Stimulated activated naive CD4-positive, alpha-beta T cell (primary cell): ENCODE results near the gene PDE1A.
"Not testable (repeated sequence)": the region's sequence is repeated elsewhere in the genome, so short reads cannot be mapped to it uniquely, and the experiment has no call there.

Experiments used
- DNase-seq, 6 experiments: peaks; one replicate each; lab custom pipeline; 2025; lab: John Stamatoyannopoulos, UW

Gene PDE1A

GRCh38 chr2:182406221-182406620, 20.6 kb downstream of the PDE1A start:
- DNase-seq, result no peak

GRCh38 chr2:182404975-182405561, 21.8 kb downstream of the PDE1A start:
- DNase-seq, result no peak

GRCh38 chr2:182404092-182404491, 22.7 kb downstream of the PDE1A start:
- no peak for DNase-seq

- DNase-seq, result no peak
Observed at GRCh38 chr2:182393270-182393760, 33.5 kb downstream of the PDE1A start.

GRCh38 chr2:182391443-182391842, 35.4 kb downstream of the PDE1A start:
- no peak for DNase-seq

- DNase-seq, result not testable (repeated sequence)
Observed at GRCh38 chr2:182386267-182386880, 40.5 kb downstream of the PDE1A start.

GRCh38 chr2:182384860-182385259, 42.0 kb downstream of the PDE1A start:
- DNase-seq, result no peak

- DNase-seq, result no peak
Observed at GRCh38 chr2:182381225-182381624, 45.6 kb downstream of the PDE1A start.

GRCh38 chr2:182379241-182379640, 47.6 kb downstream of the PDE1A start:
- DNase-seq, result no peak

- no peak for DNase-seq
Observed at GRCh38 chr2:182378759-182379158, 48.1 kb downstream of the PDE1A start.

- no peak for DNase-seq
Observed at GRCh38 chr2:182377467-182377866, 49.4 kb downstream of the PDE1A start.

- no peak for DNase-seq
Observed at GRCh38 chr2:182375862-182376261, 51.0 kb downstream of the PDE1A start.

GRCh38 chr2:182372661-182373060, 54.2 kb downstream of the PDE1A start:
- no peak for DNase-seq

GRCh38 chr2:182368996-182369395, 57.8 kb downstream of the PDE1A start:
- DNase-seq, result no peak

- no peak for DNase-seq
Observed at GRCh38 chr2:182368446-182368845, 58.4 kb downstream of the PDE1A start.

- no peak for DNase-seq
Observed at GRCh38 chr2:182367401-182367800, 59.4 kb downstream of the PDE1A start.

- no peak for DNase-seq
Observed at GRCh38 chr2:182366628-182367027, 60.2 kb downstream of the PDE1A start.

- no peak for DNase-seq
Observed at GRCh38 chr2:182365855-182366254, 61.0 kb downstream of the PDE1A start.

- DNase-seq, result no peak
Observed at GRCh38 chr2:182361477-182361876, 65.4 kb downstream of the PDE1A start.

GRCh38 chr2:182360663-182361260, 66.1 kb downstream of the PDE1A start:
- no peak for DNase-seq

- DNase-seq, result no peak
Observed at GRCh38 chr2:182359990-182360662, 66.7 kb downstream of the PDE1A start.

- DNase-seq, result no peak
Observed at GRCh38 chr2:182359027-182359989, 67.5 kb downstream of the PDE1A start.
